GM12891 (cell line): ENCODE data around the gene PPME1.

Source experiments
- POLR2A ChIP-seq: IDR thresholded peaks from 2 replicates; pipeline ENCODE4 v1.6.1; 2011; ENCODE audit warnings: low read depth, low read length, control low read depth
- POLR2AphosphoS5 ChIP-seq: IDR thresholded peaks from 2 replicates; pipeline ENCODE4 v1.6.1; 2011; ENCODE audit warnings: low read depth, low read length, control low read depth
- POU2F2 ChIP-seq: IDR thresholded peaks from 2 replicates; pipeline ENCODE4 v1.6.1; 2011; ENCODE audit warnings: low read depth, mild to moderate bottlenecking, control low read depth, low read length, moderate library complexity
- SPI1 ChIP-seq: IDR thresholded peaks from 2 replicates; pipeline ENCODE4 v1.6.1; 2011; ENCODE audit warnings: low read depth, low read length, control low read depth
- TAF1 ChIP-seq: IDR thresholded peaks from 2 replicates; pipeline ENCODE4 v1.6.1; 2011; ENCODE audit warnings: low read depth, low read length, control low read depth

GRCh38 chr11:74282421-74282820 lies 111.3 kb downstream of the PPME1 start:
- no peak for TF ChIP-seq TAF1
- TF ChIP-seq POLR2A = no peak
- TF ChIP-seq POLR2AphosphoS5 = no peak
- no peak for TF ChIP-seq SPI1
- TF ChIP-seq POU2F2 = no peak
